NCI-H1092 (cell line): ENCODE measurements around the gene PPP2R3A.
"Not testable (repeated sequence)": the region's sequence is repeated elsewhere in the genome, so short reads cannot be mapped to it uniquely, and the experiment has no call there.

Experiments
- DNase-seq: peaks from one replicate; lab custom pipeline; 2025; lab: John Stamatoyannopoulos, UW

PPP2R3A gene

GRCh38 chr3:136149667-136150066 is 184.1 kb downstream of the PPP2R3A start:
- no peak for DNase-seq

DNA sequence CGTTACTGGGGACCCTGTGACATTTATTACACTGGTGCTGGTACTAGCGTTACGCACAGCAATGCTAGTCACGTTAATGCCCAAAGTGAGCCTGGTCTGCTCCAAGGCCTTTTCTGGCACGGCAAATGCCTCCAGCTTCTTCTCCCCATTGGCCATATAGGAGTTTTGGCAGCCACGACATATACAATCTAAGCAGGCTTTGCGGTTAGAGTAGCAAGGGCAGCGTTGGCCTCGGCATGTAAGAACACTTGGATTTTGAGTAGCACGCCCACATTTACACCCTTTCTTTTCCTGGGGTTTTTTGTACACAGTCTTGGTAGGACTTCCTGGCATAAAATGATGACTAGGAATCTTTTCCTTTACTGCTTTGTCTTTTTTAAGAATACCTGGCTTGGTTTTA is 185.7 kb downstream of the PPP2R3A start:
- no peak for DNase-seq

- DNase-seq: no peak
Observed at GRCh38 chr3:136152176-136152843, 186.8 kb downstream of the PPP2R3A start.

DNA sequence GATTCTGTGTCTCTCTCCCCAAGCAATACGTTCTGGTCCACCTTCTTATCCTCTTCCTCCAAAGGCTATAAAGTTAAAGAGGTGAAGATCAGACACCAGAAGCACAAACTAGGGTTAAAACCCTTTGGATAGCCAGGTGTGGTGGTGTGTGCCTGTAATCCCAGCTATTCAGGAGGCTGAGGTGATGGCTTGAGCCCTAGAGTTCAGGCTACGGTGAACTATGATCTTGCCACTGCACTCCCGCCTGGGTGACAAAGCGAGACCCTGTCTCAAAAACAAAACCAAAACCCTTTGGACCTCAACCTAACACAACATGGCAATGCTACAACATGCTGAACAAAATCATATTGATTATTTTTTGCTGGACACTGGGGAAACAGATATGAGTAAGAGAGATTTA is 187.4 kb downstream of the PPP2R3A start:
- DNase-seq: no peak

GRCh38 chr3:136161516-136161915 is 196.0 kb downstream of the PPP2R3A start:
- no peak for DNase-seq

GRCh38 chr3:136162322-136162721 is 196.8 kb downstream of the PPP2R3A start:
- no peak for DNase-seq

DNA sequence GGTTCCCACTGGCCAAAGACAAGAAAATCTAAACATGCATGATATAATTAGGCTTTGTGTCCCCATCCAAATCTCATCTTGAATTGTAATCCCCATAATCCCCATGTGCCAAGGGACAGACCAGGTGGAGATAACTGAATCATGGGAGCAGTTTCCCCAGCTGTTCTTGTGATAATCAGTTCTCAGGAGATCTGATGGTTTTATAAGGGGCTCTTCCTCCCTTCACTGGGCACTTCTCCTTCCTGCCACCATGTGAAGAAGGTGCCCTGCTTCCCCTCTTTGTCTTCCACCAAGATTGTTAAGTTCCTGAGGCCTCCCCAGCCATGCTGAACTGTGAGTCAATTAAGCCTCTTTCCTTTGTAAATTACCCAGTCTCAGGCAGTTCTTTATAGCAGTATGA is 198.1 kb downstream of the PPP2R3A start:
- not testable (repeated sequence) for DNase-seq

DNA sequence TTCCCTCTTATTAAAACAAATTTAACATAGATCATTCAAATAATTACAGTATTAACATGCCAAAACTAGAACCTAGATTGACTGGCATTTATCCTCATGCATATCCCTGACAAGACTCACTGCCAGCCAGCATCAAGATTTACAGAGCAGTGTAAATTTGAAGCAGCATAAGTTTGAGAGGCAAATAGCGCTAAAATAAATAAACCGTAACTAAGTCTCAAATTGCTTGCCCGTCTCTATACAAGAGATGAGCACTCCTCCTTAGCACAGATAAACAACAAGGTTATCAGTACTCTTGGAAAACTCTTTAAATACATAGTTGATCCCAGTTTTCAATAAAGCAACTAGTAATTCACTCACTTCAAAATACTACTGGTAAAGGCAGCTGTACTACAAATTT is 201.0 kb downstream of the PPP2R3A start:
- DNase-seq: no peak

DNA sequence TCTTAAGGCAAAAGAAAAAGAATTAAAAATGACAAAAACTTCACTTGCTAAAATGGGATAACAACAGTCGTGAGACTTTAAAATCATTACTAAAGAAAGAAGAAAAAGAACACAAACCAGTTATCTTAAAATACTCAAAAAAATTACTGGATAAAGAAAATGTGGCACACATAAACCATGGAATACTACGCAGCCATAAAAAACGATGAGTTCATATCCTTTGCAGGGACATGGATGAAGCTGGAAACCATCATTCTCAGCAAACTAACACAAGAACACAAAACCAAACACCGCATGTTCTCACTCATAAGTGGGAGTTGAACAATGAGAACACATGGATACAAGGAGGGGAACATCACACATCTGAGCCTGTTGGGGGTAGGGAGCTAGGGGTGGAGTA is 202.7 kb downstream of the PPP2R3A start:
- DNase-seq: not testable (repeated sequence)

- no peak for DNase-seq
Observed at GRCh38 chr3:136171097-136171542, 205.6 kb downstream of the PPP2R3A start.

DNA sequence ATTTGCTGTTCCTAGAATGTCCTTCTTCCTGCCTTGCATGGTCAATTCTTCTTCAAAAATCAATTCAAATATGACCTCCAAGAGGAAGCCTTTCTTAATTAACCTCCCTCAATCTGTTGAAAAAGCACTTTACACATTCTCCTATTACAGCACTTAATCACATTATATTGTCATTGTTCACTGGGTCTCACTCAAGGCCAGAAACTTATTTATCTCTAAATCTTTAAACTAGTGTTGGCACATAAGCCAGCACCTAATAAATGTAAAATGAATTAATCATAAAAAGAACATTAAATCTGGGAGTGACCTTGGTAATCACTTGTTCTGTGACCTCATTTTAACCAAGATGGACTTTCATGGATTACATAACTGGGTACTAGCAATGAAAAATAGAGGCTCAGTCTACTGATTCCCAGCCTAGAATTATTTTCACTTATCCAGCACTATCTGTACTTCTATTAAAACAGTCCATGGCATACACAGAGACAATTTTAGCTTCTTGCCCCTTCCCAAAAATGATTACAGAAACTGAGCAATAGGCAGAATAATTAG is 208.5 kb downstream of the PPP2R3A start:
- no peak for DNase-seq

GRCh38 chr3:136177876-136178275 is 212.3 kb downstream of the PPP2R3A start:
- DNase-seq: no peak

GRCh38 chr3:136181741-136182140 is 216.2 kb downstream of the PPP2R3A start:
- DNase-seq: no peak

DNA sequence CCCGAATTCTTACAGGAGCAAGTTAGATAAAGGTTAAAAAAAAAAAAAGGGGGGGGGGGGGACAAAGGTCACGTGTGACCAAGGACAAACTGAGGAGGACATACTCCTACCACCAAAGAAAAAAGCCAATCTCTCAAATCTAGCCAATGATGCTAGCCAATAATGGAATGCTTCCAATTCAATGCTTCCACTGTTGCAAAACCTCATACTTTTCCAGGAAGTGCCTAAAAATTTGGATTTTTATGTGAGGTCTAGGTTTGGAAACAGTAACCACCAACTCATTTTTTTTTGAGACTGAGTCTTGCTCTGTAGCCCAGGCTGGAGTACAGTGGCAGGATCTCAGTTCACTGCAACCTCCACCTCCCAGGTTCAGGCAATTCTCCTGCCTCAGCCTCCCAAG is 219.2 kb downstream of the PPP2R3A start:
- DNase-seq: no peak

GRCh38 chr3:136186344-136186743 is 220.8 kb downstream of the PPP2R3A start:
- no peak for DNase-seq

GRCh38 chr3:136186846-136187245 is 221.3 kb downstream of the PPP2R3A start:
- no peak for DNase-seq

DNA sequence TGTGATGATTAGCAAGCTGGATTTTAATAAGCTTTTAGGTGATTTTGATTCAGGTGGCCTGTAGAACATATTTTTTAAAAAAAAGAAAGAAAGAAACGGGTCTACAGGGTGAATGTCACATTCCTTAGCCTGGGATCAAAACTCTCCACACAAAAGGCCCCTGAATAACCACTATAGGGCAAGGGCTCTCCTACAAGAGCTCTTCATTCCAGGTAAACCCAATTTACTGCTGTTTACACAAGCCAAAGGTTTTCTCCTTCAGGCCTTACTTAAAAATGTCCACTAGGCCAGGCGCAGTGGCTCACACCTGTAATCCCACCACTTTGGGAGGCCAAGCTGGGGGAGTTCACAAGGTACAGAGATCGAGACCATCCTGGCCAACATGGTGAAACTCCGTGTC is 222.3 kb downstream of the PPP2R3A start:
- no peak for DNase-seq

GRCh38 chr3:136189043-136189442 is 223.5 kb downstream of the PPP2R3A start:
- DNase-seq: no peak

DNA sequence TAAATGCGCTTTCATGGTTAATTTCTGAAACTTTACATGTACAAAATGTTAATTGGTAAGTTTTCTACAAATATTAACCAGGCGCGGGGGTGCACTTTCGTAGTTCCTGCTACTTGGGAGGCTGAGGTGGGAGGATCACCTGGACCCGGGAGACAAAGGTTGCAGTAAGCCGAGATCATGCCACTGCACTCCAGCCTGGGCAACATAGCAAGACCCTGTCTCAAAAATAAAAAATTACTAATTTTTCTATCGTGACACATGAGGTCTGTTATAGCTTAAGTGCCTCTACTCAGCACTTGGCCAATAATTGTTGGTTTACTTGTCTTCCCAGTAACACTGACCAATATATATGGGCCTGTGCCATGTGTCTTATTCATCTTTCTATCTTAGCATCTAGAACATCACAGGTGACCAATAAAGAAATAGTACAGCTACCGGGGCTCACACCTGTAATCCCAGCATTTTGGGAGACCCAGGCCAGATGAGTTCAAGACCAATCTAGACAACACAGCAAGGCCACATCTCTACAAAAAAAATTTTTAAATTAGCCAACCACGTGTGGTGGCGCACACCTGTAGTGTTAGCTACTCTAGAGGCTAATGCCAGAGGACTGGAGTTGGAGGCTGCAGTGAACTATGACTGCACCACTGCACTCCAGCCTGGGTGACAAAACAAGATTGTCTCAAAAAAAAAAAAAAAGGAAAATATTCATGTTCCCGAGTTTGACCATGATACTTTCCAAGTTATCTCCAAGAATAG is 224.5 kb downstream of the PPP2R3A start:
- no peak for DNase-seq

- not testable (repeated sequence) for DNase-seq
Observed at GRCh38 chr3:136192195-136192594, 226.7 kb downstream of the PPP2R3A start.

- DNase-seq: no peak
Observed at GRCh38 chr3:136192831-136193230, 227.3 kb downstream of the PPP2R3A start.

DNA sequence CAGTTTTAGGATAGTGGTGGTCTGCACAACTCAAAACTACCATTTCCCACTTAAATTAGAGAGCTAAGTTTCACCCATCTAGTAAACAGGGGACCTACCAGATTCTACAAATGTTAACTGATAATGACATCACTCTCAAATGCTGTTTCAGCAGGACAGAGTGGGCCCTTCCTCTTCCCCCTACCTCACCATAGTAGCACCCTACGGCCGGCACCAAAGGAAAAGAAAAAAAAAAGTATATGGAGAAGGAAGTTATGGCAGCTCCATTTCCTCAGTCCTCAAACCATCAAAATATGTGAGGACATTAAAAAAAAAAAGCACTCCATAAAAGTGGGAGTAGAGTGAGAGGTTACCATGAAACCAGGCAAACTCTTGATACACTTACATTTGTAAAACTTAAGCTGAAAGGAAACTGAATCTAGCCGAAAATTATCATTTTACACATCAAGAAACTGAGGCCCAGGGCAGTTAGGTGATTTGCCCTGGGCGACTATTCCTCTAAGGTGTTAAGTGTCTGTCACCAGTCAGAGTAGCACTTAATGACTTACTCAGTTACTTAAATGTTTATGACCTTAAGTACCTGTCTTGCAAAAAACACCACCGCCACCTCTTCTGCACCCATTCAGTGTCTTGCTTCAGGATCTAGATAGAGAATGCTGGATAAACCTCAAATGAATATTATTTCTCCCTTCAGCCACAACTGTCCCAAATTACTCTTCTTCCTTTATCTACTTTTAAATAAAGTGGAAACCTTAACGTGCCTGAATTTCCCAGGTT is 227.9 kb downstream of the PPP2R3A start:
- no peak for DNase-seq
